GM19397 (cell line): Measurements from ENCODE around the gene CDC42EP1.

ENCODE experiments used
- ATAC-seq: cut with Tn5 transposase; IDR thresholded peaks from one replicate; pipeline ENCODE4 v1.9.1; 2021; ENCODE audit warnings: mild to moderate bottlenecking, moderate library complexity; ENCODE audit not compliant: unreplicated experiment

Gene CDC42EP1

GRCh38 chr22:37559521-37559900, 769 bp upstream of the CDC42EP1 start:
- no peak for ATAC-seq

- ATAC-seq = no peak
These were observed 430 bp downstream of the CDC42EP1 start for GRCh38 chr22:37560608-37561211.

- no peak for ATAC-seq
These were observed 1.1 kb downstream of the CDC42EP1 start for GRCh38 chr22:37561212-37562048.

- ATAC-seq = no peak
These were observed 2.0 kb downstream of the CDC42EP1 start for GRCh38 chr22:37562049-37562875.

GRCh38 chr22:37563153-37564081, 3.1 kb downstream of the CDC42EP1 start:
- ATAC-seq = no peak

- ATAC-seq = no peak
These were observed 3.9 kb downstream of the CDC42EP1 start for GRCh38 chr22:37564111-37564711.

- ATAC-seq = no peak
These were observed 5.5 kb downstream of the CDC42EP1 start for GRCh38 chr22:37565830-37566229.

- ATAC-seq = no peak
These were observed 6.1 kb downstream of the CDC42EP1 start for GRCh38 chr22:37566329-37566837.

- no peak for ATAC-seq
These were observed 6.9 kb downstream of the CDC42EP1 start for GRCh38 chr22:37566903-37567798.

- ATAC-seq = no peak
These were observed 7.7 kb downstream of the CDC42EP1 start for GRCh38 chr22:37568012-37568411.

- ATAC-seq = no peak
These were observed 8.2 kb downstream of the CDC42EP1 start for GRCh38 chr22:37568448-37569008.

GRCh38 chr22:37569009-37569920, 9.0 kb downstream of the CDC42EP1 start:
- ATAC-seq = no peak

- no peak for ATAC-seq
These were observed 9.8 kb downstream of the CDC42EP1 start for GRCh38 chr22:37569921-37570660.

GRCh38 chr22:37570661-37570976, 10.3 kb downstream of the CDC42EP1 start:
- ATAC-seq = no peak

GRCh38 chr22:37571258-37571991, 11.1 kb downstream of the CDC42EP1 start:
- ATAC-seq = no peak

GRCh38 chr22:37571992-37572373, 11.7 kb downstream of the CDC42EP1 start:
- no peak for ATAC-seq
